K562 (cell line): ENCODE data around the gene CACNA1S. TPM values are rescaled to one million over a fixed set of nuclear protein-coding genes. Genes with fewer than 3 reads are reported as not detected.

Experiments used
- ATAC-seq: fragments of 200-7000 bp; cut with Tn5 transposase; 3 replicates; pipeline ENCODE4 v1.9.1; 2020; ENCODE audit warnings: moderate library complexity
- BruUV-seq: library from RNA; stranded (reverse); fragments of 400-500 nt; replicated peaks from 2 replicates; lab custom pipeline; 2021; lab: Mats Ljungman, UMichigan
- CTCF ChIA-PET: fragments of 300-600 bp; formaldehyde crosslinking; extraction: SDS; loops from one replicate; lab custom pipeline; 2021; ENCODE audit warnings: low intra/inter-chr PET ratio; lab: Yijun Ruan, JAX
- POLR2A ChIA-PET: fragments of 300-600, 350-650 bp; sonication (Branson Sonifier 250); formaldehyde crosslinking; extraction: SDS; loops from one replicate; lab custom pipeline; 2021; ENCODE audit warnings: antibody characterized with exemption, inconsistent platforms; lab: Yijun Ruan, JAX
- DNase-seq, 4 experiments: peaks; one replicate each; pipeline versions ENCODE4 v3.0.0 to v3.0.0-alpha.2; 2011 to 2018; ENCODE audit warnings: low spot score in 3 of 4, mixed read lengths in 3 of 4; ENCODE audit errors: extremely low read depth in 1 of 4
- FAIRE-seq: peaks from 2 replicates; lab custom pipeline; 2011; peaks lifted over from hg19 to GRCh38; lab: Jason Lieb, UNC
- H2AFZ ChIP-seq: 2 replicates; pipeline ENCODE4 v1.6.0; 2011; ENCODE audit warnings: low read depth, low read length, control low read depth, inconsistent platforms
- H3K27ac ChIP-seq: fragments of 200-600 bp; 3 replicates; pipeline ENCODE4 v1.8.0; 2011; ENCODE audit warnings: low read depth, mild to moderate bottlenecking, control low read depth, inconsistent platforms, low read length, moderate library complexity, mixed read lengths; ENCODE audit errors: extremely low read depth
- H3K27me3 ChIP-seq, 2 experiments: fragments of 300-600 bp in 1 of 2; 2 replicates in 1 of 2; 3 replicates in 1 of 2; pipeline versions ENCODE4 v1.6.0 to v1.8.0; 2011; ENCODE audit warnings: inconsistent platforms in 2 of 2, low read length in 2 of 2, mild to moderate bottlenecking in 1 of 2, mixed read lengths in 1 of 2, moderate library complexity in 1 of 2; ENCODE audit not compliant: control insufficient read depth in 2 of 2, insufficient read depth in 2 of 2
- H3K36me3 ChIP-seq: fragments of 300-600 bp; 3 replicates; pipeline ENCODE4 v1.8.0; 2011; ENCODE audit warnings: mild to moderate bottlenecking, low read length, inconsistent platforms; ENCODE audit not compliant: control insufficient read depth, insufficient read depth
- H3K4me1 ChIP-seq, 2 experiments: fragments of 200-600 bp in 1 of 2; replicated peaks in 1 of 2; 2 replicates in 1 of 2; 3 replicates in 1 of 2; pipeline versions ENCODE4 v1.5.1 to v1.8.0; 2011; ENCODE audit warnings: inconsistent platforms in 2 of 2, low read length in 2 of 2, mild to moderate bottlenecking in 1 of 2, mixed read lengths in 1 of 2, moderate library complexity in 1 of 2; ENCODE audit not compliant: control insufficient read depth in 2 of 2, insufficient read depth in 2 of 2
- H3K4me2 ChIP-seq: 2 replicates; pipeline ENCODE4 v1.6.1; 2011; ENCODE audit warnings: low read length, control low read depth, inconsistent platforms, mixed read lengths; ENCODE audit not compliant: insufficient read depth
- H3K4me3 ChIP-seq: fragments of 200-600 bp; sonication (generic), shearing (Covaris generic); 2 replicates; pipeline ENCODE4 v1.5.1; 2016; ENCODE audit warnings: control low read depth, inconsistent platforms
- H3K79me2 ChIP-seq: fragments of 200-600 bp; 3 replicates; pipeline ENCODE4 v1.8.0; 2011; ENCODE audit warnings: low read length, inconsistent platforms; ENCODE audit not compliant: control insufficient read depth, insufficient read depth
- H3K9ac ChIP-seq, 2 experiments: 2 replicates each; pipeline versions ENCODE4 v1.6.0 to v1.6.1; 2011; ENCODE audit warnings: low read depth in 2 of 2, low read length in 2 of 2, control low read depth in 1 of 2, inconsistent platforms in 1 of 2, mild to moderate bottlenecking in 1 of 2, mixed read lengths in 1 of 2; ENCODE audit not compliant: insufficient read depth in 1 of 2
- H3K9me1 ChIP-seq: one replicate; pipeline ENCODE4 v1.6.0; 2011; ENCODE audit warnings: inconsistent platforms, mild to moderate bottlenecking, low read length, moderate library complexity; ENCODE audit not compliant: control insufficient read depth, insufficient read depth
- H3K9me3 ChIP-seq: replicated peaks from 2 replicates; pipeline ENCODE4 v1.5.1; 2011; ENCODE audit warnings: low read depth, low read length, inconsistent platforms; ENCODE audit not compliant: control insufficient read depth, insufficient read depth
- H4K20me1 ChIP-seq: replicated peaks from 2 replicates; pipeline ENCODE4 v1.6.1; 2011; ENCODE audit warnings: low read length, inconsistent platforms, mixed read lengths; ENCODE audit not compliant: control insufficient read depth, insufficient read depth
- ARHGAP35 ChIP-seq: fragments of 450-650 bp; IDR thresholded peaks from 2 replicates; pipeline ENCODE4 v1.6.1; 2018; ENCODE audit not compliant: partially characterized antibody
- CBX5 ChIP-seq: IDR thresholded peaks from 2 replicates; pipeline ENCODE4 v1.6.1; 2014; ENCODE audit warnings: low read depth, borderline replicate concordance
- CCAR2 ChIP-seq: fragments of 200-400 bp; formaldehyde crosslinking; IDR thresholded peaks from 2 replicates; pipeline ENCODE4 v1.6.1; 2017; ENCODE audit warnings: mild to moderate bottlenecking, low read depth, low read length
- DIDO1 ChIP-seq: fragments of 450-650 bp; IDR thresholded peaks from 2 replicates; pipeline ENCODE4 v1.6.1; 2016; ENCODE audit warnings: low read depth, missing biosample characterization, missing genetic modification characterization
- FOSL1 ChIP-seq: fragments of 200-800 bp; sonication (Bioruptor generic); conservative IDR thresholded peaks from 2 replicates; pipeline ENCODE4 v1.6.1; 2016; ENCODE audit warnings: missing genetic modification characterization, missing compliant biosample characterization
- KLF10 ChIP-seq: fragments of 250-450 bp; sonication (Bioruptor Pico); IDR thresholded peaks from 2 replicates; pipeline ENCODE4 v1.6.1; 2021; ENCODE audit warnings: matching md5 sums
- RAD51 ChIP-seq: fragments of 450-650 bp; IDR thresholded peaks from 2 replicates; pipeline ENCODE4 v1.7.1; 2016; ENCODE audit warnings: low read depth, mild to moderate bottlenecking, borderline replicate concordance
- SFPQ ChIP-seq: fragments of 200-400 bp; formaldehyde crosslinking; IDR thresholded peaks from 2 replicates; pipeline ENCODE4 v1.6.1; 2017; ENCODE audit warnings: mild to moderate bottlenecking, low read depth, low read length, moderate library complexity
- SREBF1 ChIP-seq: fragments of 150-350 bp; IDR thresholded peaks from 2 replicates; pipeline ENCODE4 v1.6.1; 2014; ENCODE audit warnings: antibody characterized with exemption, low read depth, low read length, borderline replicate concordance
- SRSF7 ChIP-seq: fragments of 200-400 bp; formaldehyde crosslinking; optimal IDR thresholded peaks from 2 replicates; pipeline ENCODE3; 2017; ENCODE audit warnings: mild to moderate bottlenecking, low read depth, low read length
- ZNF134 ChIP-seq: fragments of 250-450 bp; sonication (Bioruptor Pico); conservative IDR thresholded peaks from 2 replicates; pipeline ENCODE4 v1.4.0; 2020
- ZNF224 ChIP-seq: sonication (generic); formaldehyde crosslinking; IDR thresholded peaks from 2 replicates; pipeline ENCODE4 v1.8.0; 2022; ENCODE audit warnings: mild to moderate bottlenecking, missing genetic modification reagents
- ZNF561 ChIP-seq: fragments of 450-650 bp; formaldehyde crosslinking; conservative IDR thresholded peaks from 2 replicates; pipeline ENCODE4 v1.4.0; 2020; ENCODE audit warnings: mild to moderate bottlenecking, moderate library complexity
- ZNF639 ChIP-seq, 2 experiments: fragments of 200-800 bp in 1 of 2; sonication (Bioruptor generic) in 1 of 2; sonication (generic) in 1 of 2; formaldehyde crosslinking in 1 of 2; IDR thresholded peaks in 1 of 2; conservative IDR thresholded peaks in 1 of 2; 2 replicates each; pipeline versions ENCODE4 v1.5.0 to v1.6.1; 2016 to 2020; ENCODE audit warnings: missing compliant biosample characterization in 1 of 2, missing genetic modification characterization in 1 of 2, missing genetic modification reagents in 1 of 2
- WGBS: fragments of 100-300 bp; shearing (Covaris generic); methylation state at CpG from one replicate; pipeline ENCODE4 v1.1.6; 2016; ENCODE audit warnings: low coverage, mixed read lengths; ENCODE audit not compliant: insufficient coverage; ENCODE audit errors: missing lambda C conversion rate; 5-methylcytosine and 5-hydroxymethylcytosine counted together
- in situ Hi-C: fragments of 300-500 bp; cut with MboI; formaldehyde crosslinking; loops from 4 replicates; pipeline ENCODE4 v1.15.0; 2018; ENCODE audit warnings: inconsistent platforms, mixed read lengths
- intact Hi-C: fragments of 100-400 bp; cut with micrococcal nuclease; formaldehyde crosslinking; loops from 2 replicates; pipeline ENCODE4 v1.14.2; 2022
- polyA plus RNA-seq, 8 experiments: library from polyadenylated mRNA; depleted of rRNA in 4 of 8; stranded (reverse) in 5 of 8; unstranded in 3 of 8; fragments of >200 nt; fragmentation: Nextera tagmentation in 2 of 8; fragmentation: Illumina TruSeq in 1 of 8; extraction: Ambion mirVana in 2 of 8; extraction: Trizol in 1 of 8; gene quantifications; 2 replicates each; pipeline versions ENCODE4 v1.2.1 to v1.2.3, GENCODE V29; 2011 to 2014; ENCODE audit warnings: inconsistent platforms in 1 of 8, missing spikeins in 1 of 8
- total RNA-seq, 7 experiments: library from RNA; depleted of rRNA in 6 of 7; stranded (reverse); fragments of >200 nt in 6 of 7; fragmentation: Illumina TruSeq in 2 of 7; extraction: Trizol in 2 of 7; gene quantifications; 2 replicates each; pipeline versions ENCODE4 v1.2.1 to v1.2.3, GENCODE V29; 2011 to 2021; ENCODE audit warnings: low replicate concordance in 1 of 7

Gene CACNA1S
- total and polyA plus RNA-seq, 9 of the 15 experiments (the other 6 are each of a cell fraction or from before 2014, with no cell fraction given): not detected

GRCh38 chr1:201140941-201141260, 28.7 kb upstream of the CACNA1S start (continued):
- TF ChIP-seq RAD51 (no peak), FOSL1 (tag) (no peak), SRSF7 (no peak), ZNF639 (CRISPR knock-in tag; conservative IDR thresholded peaks at IDR 0.05 in 1 of 2, IDR thresholded peaks at IDR 0.05 in 1 of 2) (no peak), SREBF1 (no peak)

- Histone ChIP-seq H3K27me3 (no peaks in the 10 kb centered on the region), H3K9me3 (no peaks in the 10 kb centered on the region), H3K4me1 (no peaks in the 10 kb centered on the region), H3K4me3 (no peak overlapping the region), H3K4me2 (no peak overlapping the region), H3K36me3 (peaks cover 98% of the 10 kb centered on the region; the same call in 2 of the 3 replicates), H3K79me2 (no peaks in the 10 kb centered on the region), H2AFZ (no peak overlapping the region), H3K9me1 (no peaks in the 10 kb centered on the region), H3K9ac (no peak overlapping the region), H3K27ac (no peak overlapping the region), H4K20me1 (peaks cover 12% of the 10 kb centered on the region)
- intact Hi-C loops: no loop called here
- ChIA-PET POLR2A (interaction anchor here (0.6 to 1.2 kb wide), 5 partner anchors 14 to 149 kb away, joined by 3 to 5 read pairs (median 4); partner anchors contain the start of gene TMEM9), CTCF (no interaction called here)
- no TSS peak for BruUV-seq
- FAIRE-seq (no peak), DNase-seq (no peak), ATAC-seq (no peak)
- TF ChIP-seq CBX5 (no peak), ZNF134 (CRISPR knock-in tag) (no peak), SFPQ (no peak), ARHGAP35 (no peak), DIDO1 (tag) (no peak), CCAR2 (no peak), ZNF561 (no peak), ZNF224 (CRISPR knock-in tag) (no peak), KLF10 (CRISPR knock-in tag) (no peak)
- in situ Hi-C loops: no loop called here
- 78% methylated on average over 9 of the region's 10 CpGs for WGBS
Observed at GRCh38 chr1:201140235-201140940, 28.2 kb upstream of the CACNA1S start.
